Stimulated activated naive CD8-positive, alpha-beta T cell treated with anti-CD3 and anti-CD28 coated beads, Interleukin-15, Interleukin-2, amounts not matched to agents 100 ng/mL and 50 ng/mL, for 24 hours (primary cell): ENCODE results near the gene SAC3D1.
A peak's percentile ranks its signal among the peaks of the same experiment; 100 is the strongest.

Source experiments
- H3K27ac Mint-ChIP-seq: one replicate; pipeline ENCODE4 v1.8.0; 2021; ENCODE audit warnings: mild to moderate bottlenecking, mixed read lengths
- H3K27me3 Mint-ChIP-seq: one replicate; pipeline ENCODE4 v1.8.0; 2021; ENCODE audit warnings: mixed read lengths
- H3K36me3 Mint-ChIP-seq: one replicate; pipeline ENCODE4 v1.8.0; 2021; ENCODE audit warnings: low read depth, mixed read lengths
- H3K4me1 Mint-ChIP-seq: one replicate; pipeline ENCODE4 v1.8.0; 2021; ENCODE audit warnings: low read depth, mixed read lengths
- H3K4me3 Mint-ChIP-seq: one replicate; pipeline ENCODE4 v1.8.0; 2021; ENCODE audit warnings: mild to moderate bottlenecking, mixed read lengths
- H3K9me3 Mint-ChIP-seq: one replicate; pipeline ENCODE4 v1.8.0; 2021; ENCODE audit warnings: mixed read lengths

The SAC3D1 gene

GRCh38 chr11:65043881-65044501, 3.0 kb downstream of the SAC3D1 start:
- no peak overlapping the region for H3K27ac Mint-ChIP-seq
- H3K9me3 Mint-ChIP-seq: no peaks in the 10 kb centered on the region
- peaks cover 32% of the 10 kb centered on the region for H3K4me1 Mint-ChIP-seq
- no peak overlapping the region for H3K4me3 Mint-ChIP-seq
- H3K27me3 Mint-ChIP-seq: no peaks in the 10 kb centered on the region
- H3K36me3 Mint-ChIP-seq: no peaks in the 10 kb centered on the region

GRCh38 chr11:65045061-65045460, 4.1 kb downstream of the SAC3D1 start:
- H3K27ac Mint-ChIP-seq: no peak overlapping the region

GRCh38 chr11:65045728-65046127, 4.7 kb downstream of the SAC3D1 start:
- Mint-ChIP-seq H3K36me3 (no peaks in the 10 kb centered on the region), H3K27me3 (no peaks in the 10 kb centered on the region), H3K27ac (no peak overlapping the region), H3K9me3 (no peaks in the 10 kb centered on the region), H3K4me1 (peaks cover 29% of the 10 kb centered on the region), H3K4me3 (no peak overlapping the region)

More at GRCh38 chr11:65045061-65045460, 4.1 kb downstream of the SAC3D1 start:
- Mint-ChIP-seq H3K4me1 (peaks cover 32% of the 10 kb centered on the region), H3K4me3 (no peak overlapping the region), H3K27me3 (no peaks in the 10 kb centered on the region), H3K9me3 (no peaks in the 10 kb centered on the region), H3K36me3 (no peaks in the 10 kb centered on the region)

GRCh38 chr11:65047581-65048422, 6.8 kb downstream of the SAC3D1 start:
- H3K27ac Mint-ChIP-seq: peak overlapping the region; percentile 67
- H3K4me1 Mint-ChIP-seq: peaks cover 22% of the 10 kb centered on the region
- no peaks in the 10 kb centered on the region for H3K36me3 Mint-ChIP-seq
- no peaks in the 10 kb centered on the region for H3K9me3 Mint-ChIP-seq
- no peaks in the 10 kb centered on the region for H3K27me3 Mint-ChIP-seq
- H3K4me3 Mint-ChIP-seq: peak overlapping the region; percentile 76

- no peaks in the 10 kb centered on the region for H3K27me3 Mint-ChIP-seq
- no peaks in the 10 kb centered on the region for H3K9me3 Mint-ChIP-seq
- H3K4me3 Mint-ChIP-seq: no peak overlapping the region
- H3K36me3 Mint-ChIP-seq: no peaks in the 10 kb centered on the region
- peaks cover 29% of the 10 kb centered on the region for H3K4me1 Mint-ChIP-seq
- H3K27ac Mint-ChIP-seq: no peak overlapping the region
Measured at GRCh38 chr11:65051398-65051858, 10.4 kb downstream of the SAC3D1 start.

GRCh38 chr11:65053827-65054508, 13.0 kb downstream of the SAC3D1 start:
- H3K4me1 Mint-ChIP-seq: peaks cover 11% of the 10 kb centered on the region
- peak overlapping the region; percentile 33 for H3K4me3 Mint-ChIP-seq
- H3K27me3 Mint-ChIP-seq: no peaks in the 10 kb centered on the region
- no peaks in the 10 kb centered on the region for H3K9me3 Mint-ChIP-seq
- no peak overlapping the region for H3K27ac Mint-ChIP-seq
- H3K36me3 Mint-ChIP-seq: no peaks in the 10 kb centered on the region

- Mint-ChIP-seq H3K36me3 (no peaks in the 10 kb centered on the region), H3K4me1 (peaks cover 11% of the 10 kb centered on the region), H3K27me3 (no peaks in the 10 kb centered on the region), H3K4me3 (no peak overlapping the region), H3K27ac (no peak overlapping the region), H3K9me3 (no peaks in the 10 kb centered on the region)
Measured at GRCh38 chr11:65055538-65055937, 14.5 kb downstream of the SAC3D1 start.

- no peak overlapping the region for H3K4me3 Mint-ChIP-seq
Measured at GRCh38 chr11:65056999-65057398, 16.0 kb downstream of the SAC3D1 start.

GRCh38 chr11:65057526-65057925, 16.5 kb downstream of the SAC3D1 start:
- Mint-ChIP-seq H3K27ac (no peak overlapping the region), H3K27me3 (no peaks in the 10 kb centered on the region), H3K36me3 (no peaks in the 10 kb centered on the region), H3K4me3 (no peak overlapping the region), H3K4me1 (peaks cover 14% of the 10 kb centered on the region), H3K9me3 (no peaks in the 10 kb centered on the region)

More at GRCh38 chr11:65056999-65057398, 16.0 kb downstream of the SAC3D1 start:
- Mint-ChIP-seq H3K27ac (no peak overlapping the region), H3K36me3 (no peaks in the 10 kb centered on the region), H3K27me3 (no peaks in the 10 kb centered on the region), H3K4me1 (peaks cover 11% of the 10 kb centered on the region), H3K9me3 (no peaks in the 10 kb centered on the region)

GRCh38 chr11:65058012-65058411, 17.0 kb downstream of the SAC3D1 start:
- no peak overlapping the region for H3K4me3 Mint-ChIP-seq
- no peaks in the 10 kb centered on the region for H3K27me3 Mint-ChIP-seq
- peaks cover 14% of the 10 kb centered on the region for H3K4me1 Mint-ChIP-seq
- H3K36me3 Mint-ChIP-seq: no peaks in the 10 kb centered on the region
- H3K9me3 Mint-ChIP-seq: no peaks in the 10 kb centered on the region
- no peak overlapping the region for H3K27ac Mint-ChIP-seq

- peaks cover 12% of the 10 kb centered on the region for H3K4me1 Mint-ChIP-seq
- H3K9me3 Mint-ChIP-seq: no peaks in the 10 kb centered on the region
- no peaks in the 10 kb centered on the region for H3K27me3 Mint-ChIP-seq
- no peak within 1 kb of the TSS for H3K4me3 Mint-ChIP-seq
- no peak within 1 kb of the TSS for H3K27ac Mint-ChIP-seq
- no peaks in the 10 kb centered on the region for H3K36me3 Mint-ChIP-seq
Measured at GRCh38 chr11:65058419-65059054, 17.5 kb downstream of the SAC3D1 start, which contains the start of gene NAALADL1. TSS of gene NAALADL1 (minus strand) at chr11:65058553. CDS start at chr11:65058521, 32 bp downstream.

- Mint-ChIP-seq H3K27me3 (no peaks in the 10 kb centered on the region), H3K9me3 (no peaks in the 10 kb centered on the region), H3K27ac (no peak overlapping the region), H3K4me3 (no peak overlapping the region), H3K4me1 (peaks cover 3% of the 10 kb centered on the region), H3K36me3 (no peaks in the 10 kb centered on the region)
Measured at GRCh38 chr11:65059523-65059922, 18.5 kb downstream of the SAC3D1 start.

GRCh38 chr11:65059959-65060824, 19.2 kb downstream of the SAC3D1 start:
- Mint-ChIP-seq H3K9me3 (no peaks in the 10 kb centered on the region), H3K4me3 (no peak overlapping the region), H3K4me1 (peaks cover 3% of the 10 kb centered on the region), H3K27me3 (no peaks in the 10 kb centered on the region), H3K36me3 (no peaks in the 10 kb centered on the region), H3K27ac (no peak overlapping the region)

- H3K36me3 Mint-ChIP-seq: no peaks in the 10 kb centered on the region
- H3K4me3 Mint-ChIP-seq: no peak overlapping the region
- no peak overlapping the region for H3K27ac Mint-ChIP-seq
- no peaks in the 10 kb centered on the region for H3K9me3 Mint-ChIP-seq
- H3K4me1 Mint-ChIP-seq: peaks cover 3% of the 10 kb centered on the region
- no peaks in the 10 kb centered on the region for H3K27me3 Mint-ChIP-seq
Measured at GRCh38 chr11:65060913-65061408, 20.0 kb downstream of the SAC3D1 start.
